Activated T-cell treated with anti-CD3 and anti-CD28 coated beads, Interleukin-2, amount 50 U/mL, for 72 hours (primary cell): ENCODE measurements around the gene WIPF2. TPM values are rescaled to one million over a fixed set of nuclear protein-coding genes. Genes with fewer than 3 reads are reported as not detected.
"Not testable (repeated sequence)": the region's sequence is repeated elsewhere in the genome, so short reads cannot be mapped to it uniquely, and the experiment has no call there.

Experiments
- ATAC-seq, 2 donors: fragments of 150-1000 bp; cut with Tn5 transposase; replicated peaks in 1 of 2; 2 replicates each; pipeline ENCODE4 v1.10.0; 2021; ENCODE audit warnings: moderate library complexity in 2 of 2, mild to moderate bottlenecking in 1 of 2
- DNase-seq, 2 donors: peaks; one replicate each; pipeline ENCODE4 v3.0.0; 2021 to 2022; ENCODE audit warnings: mixed read lengths in 1 of 2
- H3K27ac Mint-ChIP-seq: one replicate; pipeline ENCODE4 v1.8.0; 2022; ENCODE audit warnings: mild to moderate bottlenecking, moderate library complexity, mixed read lengths
- H3K27me3 Mint-ChIP-seq: one replicate; pipeline ENCODE4 v1.8.0; 2022; ENCODE audit warnings: low read depth, mixed read lengths
- H3K36me3 Mint-ChIP-seq, 2 donors: one replicate each; pipeline ENCODE4 v1.8.0; 2022; ENCODE audit warnings: mixed read lengths in 2 of 2, mild to moderate bottlenecking in 1 of 2; ENCODE audit not compliant: insufficient read depth in 2 of 2
- H3K4me1 Mint-ChIP-seq: one replicate; pipeline ENCODE4 v1.8.0; 2022; ENCODE audit warnings: low read depth, mixed read lengths
- H3K4me3 Mint-ChIP-seq, 2 donors: one replicate each; pipeline ENCODE4 v1.8.0; 2022; ENCODE audit warnings: mild to moderate bottlenecking in 2 of 2, mixed read lengths in 2 of 2, moderate library complexity in 2 of 2
- H3K9me3 Mint-ChIP-seq, 2 donors: one replicate each; pipeline ENCODE4 v1.8.0; 2022; ENCODE audit warnings: mixed read lengths in 2 of 2
- total RNA-seq, 2 donors: library from RNA; stranded (reverse); gene quantifications; one replicate each; pipeline ENCODE4 v1.2.3, GENCODE V29; 2022

Gene WIPF2
- total RNA-seq, 2 donors from 2014 or later: 31.5 to 35.5 TPM

DNA sequence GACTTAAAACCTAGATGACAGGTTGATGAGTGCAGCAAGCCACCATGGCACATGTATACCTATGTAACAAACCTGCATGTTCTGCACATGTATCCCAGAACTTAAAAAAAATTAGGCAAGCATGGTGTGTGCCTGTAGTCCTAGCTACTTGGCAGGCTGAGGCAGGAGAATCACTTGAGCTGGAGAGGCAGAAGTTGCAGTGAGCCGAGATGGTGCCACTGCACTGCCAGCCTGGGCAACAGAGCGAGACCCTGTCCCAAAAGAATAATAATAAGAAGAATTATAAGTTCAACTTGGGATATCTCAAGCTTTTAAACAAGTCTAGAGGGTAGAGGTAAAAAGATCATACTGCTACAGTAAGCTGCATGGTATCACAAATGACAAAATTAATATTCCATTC, 78.4 kb downstream of the WIPF2 start:
- H3K9me3 Mint-ChIP-seq: no peaks in the 10 kb centered on the region
- H3K27ac Mint-ChIP-seq: no peak overlapping the region

DNA sequence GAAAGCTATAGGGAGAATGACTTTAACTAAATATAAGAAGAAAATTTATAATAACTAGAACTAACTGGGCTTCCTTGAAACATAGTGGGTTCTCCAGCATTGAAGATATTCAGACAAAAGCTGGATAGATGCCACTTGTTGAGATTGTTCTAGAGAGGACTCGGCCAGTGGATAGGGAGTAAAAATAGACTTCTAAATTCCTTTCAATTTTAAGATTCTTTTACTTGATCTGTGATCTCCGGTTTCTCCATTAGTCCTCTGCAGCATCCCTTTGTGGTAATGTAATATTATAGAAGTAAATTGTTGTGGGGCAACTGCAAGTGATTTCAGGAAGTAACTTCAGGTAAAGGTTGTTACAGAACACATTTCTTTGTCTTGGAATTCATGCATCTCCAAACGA, 79.6 kb downstream of the WIPF2 start:
- Mint-ChIP-seq H3K27ac (no peak overlapping the region), H3K36me3 (peaks cover 15 to 69% of the 10 kb centered on the region in 2 donors), H3K9me3 (no peaks in the 10 kb centered on the region), H3K27me3 (no peaks in the 10 kb centered on the region), H3K4me1 (peaks cover 30% of the 10 kb centered on the region), H3K4me3 (no peak overlapping the region)
- DNase-seq (no peak), ATAC-seq (no peak)

More for the DNA sequence above, 78.4 kb downstream of the WIPF2 start:
- DNase-seq (no peak), ATAC-seq (no peak)
- Mint-ChIP-seq H3K4me3 (no peak overlapping the region), H3K36me3 (peaks cover 16 to 72% of the 10 kb centered on the region in 2 donors), H3K27me3 (no peaks in the 10 kb centered on the region), H3K4me1 (peaks cover 26% of the 10 kb centered on the region)

- not testable (repeated sequence) for H3K9me3 Mint-ChIP-seq, H3K4me3 Mint-ChIP-seq, H3K27ac Mint-ChIP-seq, ATAC-seq, H3K27me3 Mint-ChIP-seq, DNase-seq
- H3K36me3 Mint-ChIP-seq: peaks cover 13 to 71% of the 10 kb centered on the region in 2 donors
- H3K4me1 Mint-ChIP-seq: peaks cover 36% of the 10 kb centered on the region
Observed at GRCh38 chr17:40299159-40299757, 80.2 kb downstream of the WIPF2 start.

DNA sequence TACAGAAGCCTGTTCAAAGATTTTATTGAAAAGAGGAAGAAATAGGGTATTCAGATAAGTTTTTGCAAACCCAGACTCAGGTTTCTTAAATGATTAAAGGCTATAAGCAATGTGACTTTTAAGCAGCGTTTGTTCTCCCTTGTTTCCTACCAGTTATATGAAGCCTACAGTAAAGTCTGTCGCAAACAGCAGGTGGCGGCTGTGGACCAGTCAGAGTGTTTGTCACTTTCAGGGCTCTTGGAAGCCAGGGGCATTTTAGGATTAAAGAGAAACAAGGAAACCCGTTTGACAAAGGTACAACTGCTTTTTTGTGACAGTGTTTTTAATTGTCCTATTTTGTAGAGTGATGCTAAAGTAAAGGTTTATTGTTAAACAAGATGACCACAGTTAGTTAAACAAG, 82.2 kb downstream of the WIPF2 start:
- no peaks in the 10 kb centered on the region for H3K9me3 Mint-ChIP-seq
- no peak overlapping the region for H3K4me3 Mint-ChIP-seq
- DNase-seq (no peak), ATAC-seq (no peak)
- no peak overlapping the region for H3K27ac Mint-ChIP-seq
- H3K27me3 Mint-ChIP-seq: no peaks in the 10 kb centered on the region
- peaks cover 22% of the 10 kb centered on the region for H3K4me1 Mint-ChIP-seq
- peaks cover 8 to 54% of the 10 kb centered on the region in 2 donors for H3K36me3 Mint-ChIP-seq

DNA sequence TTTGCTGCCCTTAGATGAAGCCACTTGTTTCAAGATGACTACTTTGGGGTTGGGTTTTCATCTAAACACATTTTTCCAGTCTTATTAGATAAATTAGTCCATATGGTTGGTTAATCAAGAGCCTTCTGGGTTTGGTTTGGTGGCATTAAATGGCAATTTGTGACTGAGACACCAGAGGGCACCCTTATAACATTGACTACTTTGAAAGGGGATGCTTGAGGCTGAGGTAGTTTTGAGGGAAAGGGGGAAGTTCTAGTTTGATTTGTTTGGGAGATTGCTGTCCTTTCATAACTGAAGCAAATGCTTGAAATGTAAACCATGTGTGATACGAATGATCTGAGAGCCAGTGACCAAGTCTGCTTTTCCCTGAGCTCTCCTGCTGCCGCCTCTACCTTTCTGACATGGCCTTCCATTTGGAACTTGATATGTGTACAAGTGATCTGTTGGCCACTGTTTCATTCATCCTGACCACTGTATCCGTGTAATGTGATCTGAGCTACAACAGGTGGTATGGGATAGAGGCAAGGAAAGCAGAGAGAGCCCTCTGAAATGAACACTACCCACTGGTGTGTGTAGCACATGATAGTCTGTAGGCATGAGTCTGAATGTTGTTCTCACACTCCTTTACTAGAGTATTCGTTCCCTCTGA, 84.0 kb downstream of the WIPF2 start:
- H3K27ac Mint-ChIP-seq: no peak overlapping the region
- no peak overlapping the region for H3K4me3 Mint-ChIP-seq
- DNase-seq (peak in 1 of 2 donors; percentile 48), ATAC-seq (peak in 1 of 2 donors; percentile 46)
- no peaks in the 10 kb centered on the region for H3K27me3 Mint-ChIP-seq
- H3K9me3 Mint-ChIP-seq: no peaks in the 10 kb centered on the region
- H3K36me3 Mint-ChIP-seq: peaks cover 4 to 46% of the 10 kb centered on the region in 2 donors
- H3K4me1 Mint-ChIP-seq: peaks cover 21% of the 10 kb centered on the region

GRCh38 chr17:40303708-40304551, 84.8 kb downstream of the WIPF2 start:
- H3K27ac Mint-ChIP-seq: no peak overlapping the region
- H3K4me3 Mint-ChIP-seq: no peak overlapping the region
- H3K4me1 Mint-ChIP-seq: peaks cover 21% of the 10 kb centered on the region
- no peaks in the 10 kb centered on the region for H3K9me3 Mint-ChIP-seq
- no peaks in the 10 kb centered on the region for H3K27me3 Mint-ChIP-seq
- H3K36me3 Mint-ChIP-seq: peaks cover 4 to 42% of the 10 kb centered on the region in 2 donors
- DNase-seq (no peak), ATAC-seq (no peak)

GRCh38 chr17:40304552-40304863, 85.4 kb downstream of the WIPF2 start:
- not testable (repeated sequence) for DNase-seq, H3K27me3 Mint-ChIP-seq, ATAC-seq, H3K9me3 Mint-ChIP-seq, H3K27ac Mint-ChIP-seq, H3K4me3 Mint-ChIP-seq
- H3K4me1 Mint-ChIP-seq: peaks cover 21% of the 10 kb centered on the region
- peaks cover 4 to 38% of the 10 kb centered on the region in 2 donors for H3K36me3 Mint-ChIP-seq

DNA sequence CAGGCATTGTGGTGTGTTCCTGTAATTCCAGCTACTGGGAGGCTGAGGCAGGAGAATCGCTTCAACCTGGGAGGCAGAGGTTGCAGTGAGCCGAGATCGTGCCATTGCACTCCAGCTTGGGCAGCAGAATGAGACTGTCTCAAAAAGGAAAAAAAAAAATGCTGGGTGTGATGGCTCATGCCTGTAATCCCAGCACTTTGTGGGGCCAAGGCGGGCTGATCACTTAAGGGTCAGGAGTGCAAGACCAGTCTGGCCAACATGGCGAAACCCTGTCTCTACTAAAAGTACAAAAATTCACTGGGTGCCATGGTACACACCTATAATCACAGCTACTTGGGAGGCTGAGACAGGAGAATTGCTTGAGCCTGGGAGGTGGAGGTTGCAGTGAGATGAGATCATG, 85.8 kb downstream of the WIPF2 start:
- not testable (repeated sequence) for H3K27ac Mint-ChIP-seq, H3K27me3 Mint-ChIP-seq, H3K4me3 Mint-ChIP-seq, H3K9me3 Mint-ChIP-seq, ATAC-seq, DNase-seq
- Mint-ChIP-seq H3K4me1 (peaks cover 21% of the 10 kb centered on the region), H3K36me3 (peaks cover 4 to 35% of the 10 kb centered on the region in 2 donors)

GRCh38 chr17:40306395-40306794, 87.3 kb downstream of the WIPF2 start:
- Mint-ChIP-seq H3K4me3 (peak overlapping the region in 1 of 2 donors; percentile 31), H3K4me1 (peaks cover 16% of the 10 kb centered on the region), H3K9me3 (no peaks in the 10 kb centered on the region), H3K27me3 (no peaks in the 10 kb centered on the region), H3K36me3 (peaks cover 4 to 23% of the 10 kb centered on the region in 2 donors), H3K27ac (peak overlapping the region; percentile 40)
- no peak for DNase-seq
- no peak for ATAC-seq

- DNase-seq (no peak), ATAC-seq (peak; percentile 28)
- Mint-ChIP-seq H3K4me1 (peaks cover 16% of the 10 kb centered on the region), H3K9me3 (no peaks in the 10 kb centered on the region), H3K27ac (no peak overlapping the region), H3K27me3 (no peaks in the 10 kb centered on the region), H3K4me3 (no peak overlapping the region), H3K36me3 (peaks cover 4 to 17% of the 10 kb centered on the region in 2 donors)
Observed at GRCh38 chr17:40307001-40307730, 88.1 kb downstream of the WIPF2 start.

- DNase-seq (no peak), ATAC-seq (no peak)
- Mint-ChIP-seq H3K36me3 (peaks cover 4 to 11% of the 10 kb centered on the region in 2 donors), H3K27ac (no peak overlapping the region), H3K9me3 (no peaks in the 10 kb centered on the region), H3K4me3 (no peak overlapping the region), H3K27me3 (no peaks in the 10 kb centered on the region), H3K4me1 (peaks cover 11% of the 10 kb centered on the region)
Observed at GRCh38 chr17:40307740-40308239, 88.7 kb downstream of the WIPF2 start.

GRCh38 chr17:40309031-40309948, 90.2 kb downstream of the WIPF2 start, which contains the start of gene RARA:
Gene RARA, plus strand, starts transcription at chr17:40309180. Its CDS starts 22,039 bp downstream, at chr17:40331219.
- Mint-ChIP-seq H3K9me3 (no peaks in the 10 kb centered on the region), H3K27ac (no peak within 1 kb of the TSS), H3K27me3 (no peaks in the 10 kb centered on the region), H3K4me1 (peaks cover 14% of the 10 kb centered on the region), H3K36me3 (no peaks in the 10 kb centered on the region), H3K4me3 (peak within 1 kb of the TSS; percentile 13 to 72)
- peak in 1 of 2 donors; percentile 39 for DNase-seq
- peak in 1 of 2 donors; percentile 19 for ATAC-seq
